ENCODE data around the gene PPP3CA.

Gene PPP3CA

GRCh38 chr4:101118617-101119016 is 228.7 kb downstream of the PPP3CA start:
- Histone ChIP-seq H2AFZ (ENCODE audit: low read length) (no peak overlapping the region), H3K79me2 (ENCODE audit: low read length) (no peaks in the 10 kb centered on the region), H3K27ac (ENCODE audit: low read length) (no peak overlapping the region), H3K27me3 (replicated peaks; ENCODE audit: insufficient read depth, low read length) (no peaks in the 10 kb centered on the region), H3K36me3 (replicated peaks; ENCODE audit: insufficient read depth, low read length) (no peaks in the 10 kb centered on the region), H3F3A (ENCODE audit: insufficient read depth, low read length) (no peaks in the 10 kb centered on the region), H4K20me1 (ENCODE audit: insufficient read depth, low read length) (no peaks in the 10 kb centered on the region), H3K9me2 (replicated peaks; ENCODE audit: insufficient read depth, low read length) (no peaks in the 10 kb centered on the region), H3K4me1 (ENCODE audit: low read length) (no peaks in the 10 kb centered on the region), H3K4me2 (ENCODE audit: low read depth, low read length) (no peak overlapping the region), H3K9ac (ENCODE audit: low read length) (no peak overlapping the region), H3K4me3 (ENCODE audit: low read length) (no peak overlapping the region), H3K9me3 (replicated peaks; ENCODE audit: insufficient read depth, low read length) (no peaks in the 10 kb centered on the region)
- DNase-seq: no peak
- TF ChIP-seq EZH2phosphoT487 (IDR thresholded peaks at IDR 0.05; ENCODE audit: low read length): no peak

- Histone ChIP-seq H3K9me2 (replicated peaks; ENCODE audit: insufficient read depth, low read length) (no peaks in the 10 kb centered on the region), H4K20me1 (ENCODE audit: insufficient read depth, low read length) (no peaks in the 10 kb centered on the region), H3K27ac (ENCODE audit: low read length) (no peak overlapping the region), H3K4me2 (ENCODE audit: low read depth, low read length) (no peak overlapping the region), H3K36me3 (replicated peaks; ENCODE audit: insufficient read depth, low read length) (no peaks in the 10 kb centered on the region), H2AFZ (ENCODE audit: low read length) (no peak overlapping the region), H3K9ac (ENCODE audit: low read length) (no peak overlapping the region), H3F3A (ENCODE audit: insufficient read depth, low read length) (no peaks in the 10 kb centered on the region), H3K4me1 (ENCODE audit: low read length) (no peaks in the 10 kb centered on the region), H3K4me3 (ENCODE audit: low read length) (no peak overlapping the region), H3K9me3 (replicated peaks; ENCODE audit: insufficient read depth, low read length) (no peaks in the 10 kb centered on the region), H3K79me2 (ENCODE audit: low read length) (no peaks in the 10 kb centered on the region), H3K27me3 (replicated peaks; ENCODE audit: insufficient read depth, low read length) (no peaks in the 10 kb centered on the region)
- TF ChIP-seq EZH2 (optimal IDR thresholded peaks at IDR 0.05; ENCODE audit: low read depth, low read length) (no peak), EZH2phosphoT487 (IDR thresholded peaks at IDR 0.05; ENCODE audit: low read length) (no peak)
- TF ChIP-seq, protein P1, sequence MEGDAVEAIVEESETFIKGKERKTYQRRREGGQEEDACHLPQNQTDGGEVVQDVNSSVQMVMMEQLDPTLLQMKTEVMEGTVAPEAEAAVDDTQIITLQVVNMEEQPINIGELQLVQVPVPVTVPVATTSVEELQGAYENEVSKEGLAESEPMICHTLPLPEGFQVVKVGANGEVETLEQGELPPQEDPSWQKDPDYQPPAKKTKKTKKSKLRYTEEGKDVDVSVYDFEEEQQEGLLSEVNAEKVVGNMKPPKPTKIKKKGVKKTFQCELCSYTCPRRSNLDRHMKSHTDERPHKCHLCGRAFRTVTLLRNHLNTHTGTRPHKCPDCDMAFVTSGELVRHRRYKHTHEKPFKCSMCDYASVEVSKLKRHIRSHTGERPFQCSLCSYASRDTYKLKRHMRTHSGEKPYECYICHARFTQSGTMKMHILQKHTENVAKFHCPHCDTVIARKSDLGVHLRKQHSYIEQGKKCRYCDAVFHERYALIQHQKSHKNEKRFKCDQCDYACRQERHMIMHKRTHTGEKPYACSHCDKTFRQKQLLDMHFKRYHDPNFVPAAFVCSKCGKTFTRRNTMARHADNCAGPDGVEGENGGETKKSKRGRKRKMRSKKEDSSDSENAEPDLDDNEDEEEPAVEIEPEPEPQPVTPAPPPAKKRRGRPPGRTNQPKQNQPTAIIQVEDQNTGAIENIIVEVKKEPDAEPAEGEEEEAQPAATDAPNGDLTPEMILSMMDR (IDR thresholded peaks at IDR 0.05; ENCODE audit: low read length): no peak
- DNase-seq: no peak
These were observed 231.4 kb downstream of the PPP3CA start for GRCh38 chr4:101115887-101116286.

- Histone ChIP-seq H3K79me2 (ENCODE audit: low read length) (no peaks in the 10 kb centered on the region), H3K4me2 (ENCODE audit: low read depth, low read length) (no peak overlapping the region)
- DNase-seq: no peak
These were observed 232.4 kb downstream of the PPP3CA start for GRCh38 chr4:101114936-101115372.

GRCh38 chr4:101104312-101105052 is 242.8 kb downstream of the PPP3CA start:
- Histone ChIP-seq H3K9me3 (replicated peaks; ENCODE audit: insufficient read depth, low read length) (no peaks in the 10 kb centered on the region), H3K4me1 (ENCODE audit: low read length) (peaks cover 11% of the 10 kb centered on the region), H3F3A (ENCODE audit: insufficient read depth, low read length) (no peaks in the 10 kb centered on the region), H2AFZ (ENCODE audit: low read length) (no peak overlapping the region), H3K79me2 (ENCODE audit: low read length) (no peaks in the 10 kb centered on the region), H3K4me3 (ENCODE audit: low read length) (no peak overlapping the region), H3K9ac (ENCODE audit: low read length) (no peak overlapping the region), H3K4me2 (ENCODE audit: low read depth, low read length) (no peak overlapping the region), H3K27ac (ENCODE audit: low read length) (no peak overlapping the region), H3K36me3 (replicated peaks; ENCODE audit: insufficient read depth, low read length) (no peaks in the 10 kb centered on the region), H4K20me1 (ENCODE audit: insufficient read depth, low read length) (no peaks in the 10 kb centered on the region), H3K27me3 (replicated peaks; ENCODE audit: insufficient read depth, low read length) (no peaks in the 10 kb centered on the region), H3K9me2 (replicated peaks; ENCODE audit: insufficient read depth, low read length) (no peaks in the 10 kb centered on the region)
- TF ChIP-seq EZH2 (optimal IDR thresholded peaks at IDR 0.05; ENCODE audit: low read depth, low read length) (no peak), EZH2phosphoT487 (IDR thresholded peaks at IDR 0.05; ENCODE audit: low read length) (no peak)
- TF ChIP-seq, protein P1 (IDR thresholded peaks at IDR 0.05; ENCODE audit: low read length): no peak
- DNase-seq: no peak

More at GRCh38 chr4:101114936-101115372, 232.4 kb downstream of the PPP3CA start:
- Histone ChIP-seq H2AFZ (ENCODE audit: low read length) (no peak overlapping the region), H3K9me2 (replicated peaks; ENCODE audit: insufficient read depth, low read length) (no peaks in the 10 kb centered on the region), H3K9me3 (replicated peaks; ENCODE audit: insufficient read depth, low read length) (no peaks in the 10 kb centered on the region), H3F3A (ENCODE audit: insufficient read depth, low read length) (no peaks in the 10 kb centered on the region), H3K9ac (ENCODE audit: low read length) (no peak overlapping the region), H3K4me1 (ENCODE audit: low read length) (no peaks in the 10 kb centered on the region), H4K20me1 (ENCODE audit: insufficient read depth, low read length) (no peaks in the 10 kb centered on the region), H3K4me3 (ENCODE audit: low read length) (no peak overlapping the region), H3K36me3 (replicated peaks; ENCODE audit: insufficient read depth, low read length) (no peaks in the 10 kb centered on the region), H3K27ac (ENCODE audit: low read length) (no peak overlapping the region), H3K27me3 (replicated peaks; ENCODE audit: insufficient read depth, low read length) (no peaks in the 10 kb centered on the region)
- TF ChIP-seq EZH2phosphoT487 (IDR thresholded peaks at IDR 0.05; ENCODE audit: low read length): no peak
- no peak for TF ChIP-seq EZH2 (optimal IDR thresholded peaks at IDR 0.05; ENCODE audit: low read depth, low read length)

Measured in MM.1S (cell line).